Kidney (tissue), 14 donors: ENCODE data around the gene SEMA5A. TPM values are rescaled to one million over a fixed set of nuclear protein-coding genes. Genes with fewer than 3 reads are reported as not detected.

Experiments used
- DNase-seq, 5 donors: peaks; one replicate each; pipeline ENCODE4 v3.0.0-alpha.2; 2013 to 2020
- FAIRE-seq: peaks from 2 replicates; lab custom pipeline; 2012; peaks lifted over from hg19 to GRCh38; lab: Jason Lieb, UNC
- H3K27ac ChIP-seq, 2 donors: one replicate each; pipeline ENCODE4 v1.7.0; 2013; ENCODE audit warnings: low read depth in 2 of 2, low read length in 2 of 2, inconsistent platforms in 1 of 2
- H3K27me3 ChIP-seq: one replicate; pipeline ENCODE4 v1.7.1; 2013; ENCODE audit warnings: low read length, inconsistent platforms; ENCODE audit not compliant: control insufficient read depth, insufficient read depth
- H3K36me3 ChIP-seq, 3 donors: one replicate each; pipeline versions ENCODE4 v1.7.0 to v1.7.1; 2013; ENCODE audit warnings: low read length in 3 of 3, control low read depth in 1 of 3, inconsistent platforms in 1 of 3; ENCODE audit not compliant: insufficient read depth in 3 of 3, control insufficient read depth in 2 of 3
- H3K4me1 ChIP-seq, 3 donors: one replicate each; pipeline versions ENCODE4 v1.7.0 to v1.7.1; 2013; ENCODE audit warnings: low read length in 3 of 3, inconsistent platforms in 1 of 3, low read depth in 1 of 3; ENCODE audit not compliant: control insufficient read depth in 2 of 3, insufficient read depth in 2 of 3
- H3K4me3 ChIP-seq, 3 donors: one replicate each; pipeline versions ENCODE4 v1.7.0 to v1.8.1; 2013; ENCODE audit warnings: low read length in 3 of 3, control low read depth in 1 of 3, inconsistent platforms in 1 of 3
- H3K9ac ChIP-seq, 3 donors: one replicate each; pipeline versions ENCODE4 v1.7.0 to v1.7.1; 2013; ENCODE audit warnings: low read length in 3 of 3, control low read depth in 1 of 3, inconsistent platforms in 1 of 3
- H3K9me3 ChIP-seq, 3 donors: one replicate each; pipeline versions ENCODE4 v1.7.0 to v1.7.1; 2013; ENCODE audit warnings: low read length in 3 of 3, control low read depth in 1 of 3, inconsistent platforms in 1 of 3; ENCODE audit not compliant: control insufficient read depth in 2 of 3, insufficient read depth in 1 of 3
- intact Hi-C: fragments of 100-400 bp; cut with DNase I; formaldehyde crosslinking; loops from one replicate; pipeline ENCODE4 v1.11.1; 2022
- polyA plus RNA-seq: library from polyadenylated mRNA; stranded (reverse); fragments of 350-450 nt; fragmentation: Illumina TruSeq; extraction: RNeasy Lipid Tissue Mini Kit (QIAGEN cat#74804); gene quantifications from one replicate; pipeline ENCODE4 v1.2.3, GENCODE V29; 2014; ENCODE audit warnings: low read depth, low replicate concordance; ENCODE audit not compliant: insufficient read depth
- total RNA-seq: library from RNA; stranded (reverse); fragmentation: NEBNext Ultra II Directional; extraction: Animal tissue kit (Norgen Biotek cat#: 25700); gene quantifications from one replicate; pipeline ENCODE4 v1.2.1, GENCODE V29; 2021
- TF ChIP-seq, protein P1 (sequence below): IDR thresholded peaks from 3 replicates; pipeline ENCODE4 v1.5.1; 2012; ENCODE audit warnings: mild to moderate bottlenecking, moderate library complexity, borderline replicate concordance; ENCODE audit not compliant: insufficient read depth; ENCODE audit errors: extremely low read depth
- donor health status: control.
- donor health status: control.
- donor health status: control.
- donor health status: control.
- donor health status: control.
- donor health status: DM: yes; HTN: yes; CAD: no.
- donor health status: Normal renal cell carcinoma (clear cell type).

Gene SEMA5A
- total and polyA plus RNA-seq, 2 donors from 2014 or later = 7.9 to 23.3 TPM

DNA sequence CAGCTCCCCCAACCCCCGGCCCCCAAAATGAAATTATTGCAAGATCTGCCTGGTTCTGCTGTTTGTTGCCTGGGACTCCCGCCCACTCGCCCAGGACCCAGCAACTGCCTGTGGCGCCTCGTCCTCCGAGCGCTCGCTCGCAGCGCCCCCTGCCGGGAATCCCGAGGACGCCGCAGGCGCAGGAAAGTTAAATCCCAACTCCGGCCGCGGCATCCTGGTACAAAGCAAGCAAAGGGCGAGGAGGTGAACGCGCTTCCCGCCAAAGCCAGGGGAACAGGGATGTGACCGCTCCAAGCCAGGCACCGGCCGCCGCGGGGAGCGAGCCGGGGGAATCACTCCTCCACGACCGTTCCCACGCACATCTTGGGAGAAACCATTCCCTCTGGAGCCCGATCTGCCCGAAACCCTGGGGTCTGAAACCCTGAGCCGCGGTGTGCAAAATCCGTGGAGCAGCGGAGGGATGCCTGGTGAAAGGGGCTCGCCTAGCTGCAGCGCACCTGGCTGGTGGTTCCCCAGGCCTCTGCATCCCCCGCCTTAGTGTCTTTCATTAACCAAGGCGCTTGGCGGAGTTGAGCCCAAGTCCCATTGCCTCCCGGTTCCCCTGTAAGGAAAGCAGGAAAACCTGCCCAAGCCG lies 1.3 kb downstream of the SEMA5A start:
- Histone ChIP-seq H3K4me1 (peaks cover 0 to 5% (median 0%) of the 10 kb centered on the region in 3 donors), H3K9ac (peak overlapping the region; percentile 43 to 64 (median 63)), H3K9me3 (no peaks in the 10 kb centered on the region), H3K4me3 (peak overlapping the region; percentile 68 to 82 (median 76)), H3K27ac (peak overlapping the region in 1 of 2 donors; percentile 59), H3K27me3 (no peaks in the 10 kb centered on the region), H3K36me3 (peaks cover 0 to 11% (median 0%) of the 10 kb centered on the region in 3 donors)
- TF ChIP-seq, protein P1, sequence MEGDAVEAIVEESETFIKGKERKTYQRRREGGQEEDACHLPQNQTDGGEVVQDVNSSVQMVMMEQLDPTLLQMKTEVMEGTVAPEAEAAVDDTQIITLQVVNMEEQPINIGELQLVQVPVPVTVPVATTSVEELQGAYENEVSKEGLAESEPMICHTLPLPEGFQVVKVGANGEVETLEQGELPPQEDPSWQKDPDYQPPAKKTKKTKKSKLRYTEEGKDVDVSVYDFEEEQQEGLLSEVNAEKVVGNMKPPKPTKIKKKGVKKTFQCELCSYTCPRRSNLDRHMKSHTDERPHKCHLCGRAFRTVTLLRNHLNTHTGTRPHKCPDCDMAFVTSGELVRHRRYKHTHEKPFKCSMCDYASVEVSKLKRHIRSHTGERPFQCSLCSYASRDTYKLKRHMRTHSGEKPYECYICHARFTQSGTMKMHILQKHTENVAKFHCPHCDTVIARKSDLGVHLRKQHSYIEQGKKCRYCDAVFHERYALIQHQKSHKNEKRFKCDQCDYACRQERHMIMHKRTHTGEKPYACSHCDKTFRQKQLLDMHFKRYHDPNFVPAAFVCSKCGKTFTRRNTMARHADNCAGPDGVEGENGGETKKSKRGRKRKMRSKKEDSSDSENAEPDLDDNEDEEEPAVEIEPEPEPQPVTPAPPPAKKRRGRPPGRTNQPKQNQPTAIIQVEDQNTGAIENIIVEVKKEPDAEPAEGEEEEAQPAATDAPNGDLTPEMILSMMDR = peak; percentile 92
- intact Hi-C loops = no loop called here
- FAIRE-seq (no peak), DNase-seq (peak; percentile 91 to 95 (median 92))

DNA sequence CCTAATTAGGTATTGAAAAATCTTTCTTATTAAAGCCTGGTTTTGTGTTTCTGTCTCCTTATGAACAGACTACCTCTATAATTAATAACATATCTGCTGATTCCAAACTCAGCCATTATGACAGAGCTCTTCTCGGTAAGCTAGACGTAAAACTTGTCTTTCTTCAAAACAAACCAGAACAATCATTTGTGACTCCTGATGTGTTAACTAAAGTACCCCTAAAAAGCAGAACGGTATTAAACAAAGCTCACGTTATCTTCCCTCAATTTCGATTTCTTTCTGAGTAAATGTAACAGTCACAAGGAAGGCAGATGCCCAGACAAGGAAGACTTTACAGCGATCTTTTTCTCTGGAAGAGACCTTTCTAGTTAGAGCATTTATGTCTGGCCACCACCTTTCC lies 1.8 kb downstream of the SEMA5A start:
- FAIRE-seq (no peak), DNase-seq (no peak)
- intact Hi-C loops = no loop called here
- H3K36me3 ChIP-seq = peaks cover 0 to 5% (median 0%) of the 10 kb centered on the region in 3 donors
- H3K27me3 ChIP-seq = no peaks in the 10 kb centered on the region
- H3K27ac ChIP-seq = peak overlapping the region in 1 of 2 donors; percentile 59
- TF ChIP-seq, protein P1 = no peak
- peaks cover 0 to 5% (median 0%) of the 10 kb centered on the region in 3 donors for H3K4me1 ChIP-seq
- H3K9me3 ChIP-seq = no peaks in the 10 kb centered on the region
- peak overlapping the region; percentile 68 to 82 (median 76) for H3K4me3 ChIP-seq
- peak overlapping the region; percentile 43 to 64 (median 63) for H3K9ac ChIP-seq

DNA sequence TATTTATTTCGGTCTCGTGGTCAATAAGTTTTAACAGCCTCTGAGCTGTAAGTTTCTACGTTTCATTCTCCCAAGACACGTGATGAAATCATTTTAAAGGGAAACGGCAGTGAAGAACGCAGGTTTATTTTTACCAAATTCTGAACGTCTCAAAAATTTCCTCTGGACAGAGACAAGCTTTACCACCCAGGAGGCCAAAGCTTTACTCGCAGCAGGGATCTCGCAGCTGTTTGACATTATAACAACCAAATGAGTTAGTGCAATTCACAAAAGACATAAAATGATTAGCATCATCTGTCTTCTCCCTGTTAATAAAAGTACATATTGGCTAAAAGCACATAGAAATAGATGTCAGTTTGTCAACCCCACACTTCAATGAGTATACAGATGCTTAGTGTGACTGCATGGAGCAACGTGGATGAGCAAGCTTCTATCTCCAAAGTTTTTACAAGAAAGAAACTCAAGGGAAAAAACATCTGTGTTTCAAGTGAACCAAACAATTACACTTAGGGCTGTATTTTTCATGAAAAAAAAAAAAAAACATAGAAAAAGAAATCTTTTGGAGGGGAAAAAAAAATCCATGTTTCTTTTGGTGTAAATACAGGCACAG lies 2.5 kb downstream of the SEMA5A start:
- H3K4me3 ChIP-seq = peak overlapping the region in 1 of 3 donors; percentile 76
- intact Hi-C loops = no loop called here
- H3K27me3 ChIP-seq = no peaks in the 10 kb centered on the region
- H3K27ac ChIP-seq = peak overlapping the region in 1 of 2 donors; percentile 34
- no peaks in the 10 kb centered on the region for H3K36me3 ChIP-seq
- H3K9me3 ChIP-seq = no peaks in the 10 kb centered on the region
- TF ChIP-seq, protein P1 = no peak
- peak in 1 of 5 donors; percentile 42 for DNase-seq
- H3K4me1 ChIP-seq = peaks cover 0 to 5% (median 0%) of the 10 kb centered on the region in 3 donors
- H3K9ac ChIP-seq = no peak overlapping the region
- no peak for FAIRE-seq
